Measurements from ENCODE around the gene ZNF670.

Gene ZNF670

DNA sequence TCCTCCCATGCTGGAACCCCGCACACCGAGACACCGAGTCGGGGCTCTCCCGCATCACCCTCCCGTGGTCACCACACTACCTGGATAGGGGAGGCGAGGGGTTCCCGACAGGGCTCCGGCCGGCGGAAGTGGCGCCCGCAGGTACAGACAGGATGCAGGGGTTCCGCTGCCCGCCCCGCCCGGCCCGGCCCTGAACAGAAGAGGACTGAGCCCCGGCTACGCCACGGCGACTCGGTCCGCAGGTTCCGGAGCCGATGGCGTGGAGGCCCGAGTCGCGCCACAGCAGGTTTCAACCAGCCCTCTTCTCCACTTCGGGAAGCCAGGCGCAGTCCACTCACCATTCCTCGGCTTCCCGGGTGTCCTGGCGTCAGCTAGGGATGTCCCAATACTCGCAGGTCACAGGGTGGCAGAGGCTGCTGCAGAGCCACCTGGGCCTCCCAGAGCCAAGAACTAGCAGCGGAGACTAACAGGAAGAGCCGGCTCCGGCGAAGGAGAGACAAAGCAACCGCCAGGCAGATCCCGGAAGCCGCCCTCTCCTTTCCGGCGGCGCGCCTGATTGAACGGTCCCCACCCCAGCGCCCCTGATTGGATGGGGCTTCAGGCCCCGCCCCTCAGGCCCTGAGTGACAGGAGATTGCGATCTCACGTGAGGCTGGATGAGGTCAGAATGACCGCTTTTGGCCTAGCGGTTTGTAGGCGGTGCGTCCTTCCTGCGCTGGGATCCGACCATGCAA lies 25.4 kb upstream of the ZNF670 start, which contains the start of gene ZNF669:
ZNF669 (minus strand) TSS at position 498 of the 733 bp plus-strand sequence; CDS start at position 341, 157 bp downstream.
- DNase-seq = peak; percentile 93 to 95

GRCh38 chr1:247102381-247102780 lies 23.8 kb upstream of the ZNF670 start:
- no peak for DNase-seq

GRCh38 chr1:247100676-247101279 lies 22.2 kb upstream of the ZNF670 start:
- DNase-seq = no peak

- no peak for DNase-seq
These were observed 18.3 kb upstream of the ZNF670 start for GRCh38 chr1:247096958-247097357.

DNA sequence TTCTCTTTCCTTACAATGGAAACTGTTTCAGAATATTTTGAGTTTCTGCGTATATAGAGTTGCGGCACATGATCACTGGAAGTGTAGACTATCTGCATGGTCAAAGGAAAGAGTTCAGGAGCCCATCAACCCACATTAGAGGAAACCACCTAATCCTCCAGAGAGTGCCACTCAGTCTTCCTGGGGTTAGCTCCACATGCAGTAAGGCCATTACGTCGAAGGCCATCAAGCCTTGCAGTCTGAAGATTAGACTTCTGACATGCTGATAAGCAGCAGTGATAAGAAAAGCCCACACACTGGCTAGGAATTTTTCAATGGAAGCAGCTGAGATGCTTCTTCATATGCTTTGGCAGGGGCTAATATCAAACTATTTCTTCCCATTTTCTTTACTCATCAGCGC lies 17.9 kb upstream of the ZNF670 start:
- no peak for DNase-seq

- DNase-seq = no peak
These were observed 17.5 kb upstream of the ZNF670 start for GRCh38 chr1:247096112-247096511.

DNA sequence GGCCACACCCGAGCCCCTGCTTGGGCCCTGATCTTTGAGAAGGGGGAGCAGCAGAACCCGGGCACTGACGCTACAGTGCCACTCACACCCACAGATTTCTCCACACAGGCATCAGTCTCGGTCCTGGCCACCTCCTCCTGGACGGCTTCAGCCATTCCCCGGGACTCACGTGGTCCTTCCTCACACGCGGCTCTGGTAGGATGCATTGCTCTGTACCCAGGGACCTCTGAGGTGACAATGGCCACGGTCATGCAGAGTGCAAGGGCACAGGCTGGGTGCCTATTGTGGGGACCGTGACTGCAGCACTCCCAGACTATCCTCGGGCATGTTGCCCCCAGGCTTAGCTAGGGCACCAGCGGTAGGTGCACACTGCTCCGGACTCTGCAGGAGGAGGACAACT lies 11.8 kb upstream of the ZNF670 start:
- no peak for DNase-seq

- DNase-seq = no peak
These were observed 11.2 kb upstream of the ZNF670 start for GRCh38 chr1:247089616-247090375.

GRCh38 chr1:247088967-247089366 lies 10.4 kb upstream of the ZNF670 start:
- no peak for DNase-seq

DNA sequence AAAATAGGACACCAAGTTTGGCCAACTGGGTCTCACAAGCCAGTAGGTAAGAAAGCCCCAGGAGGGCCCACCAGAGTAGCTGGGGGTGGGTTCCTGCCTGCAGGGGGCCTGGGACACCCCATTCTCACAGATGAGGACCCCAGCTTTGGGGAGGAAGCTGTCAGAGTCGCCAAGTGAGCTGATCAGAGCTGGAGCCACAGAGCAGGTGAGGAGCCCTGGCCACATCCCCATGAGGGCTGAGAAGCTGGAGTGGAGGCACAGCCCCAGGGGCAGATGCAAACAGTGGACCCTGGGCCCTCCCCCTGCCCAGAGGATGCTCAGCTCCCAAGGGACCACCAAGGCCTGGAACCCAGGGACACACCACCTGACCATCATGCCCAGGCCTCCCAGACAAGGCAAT lies 8.6 kb upstream of the ZNF670 start:
- no peak for DNase-seq

DNA sequence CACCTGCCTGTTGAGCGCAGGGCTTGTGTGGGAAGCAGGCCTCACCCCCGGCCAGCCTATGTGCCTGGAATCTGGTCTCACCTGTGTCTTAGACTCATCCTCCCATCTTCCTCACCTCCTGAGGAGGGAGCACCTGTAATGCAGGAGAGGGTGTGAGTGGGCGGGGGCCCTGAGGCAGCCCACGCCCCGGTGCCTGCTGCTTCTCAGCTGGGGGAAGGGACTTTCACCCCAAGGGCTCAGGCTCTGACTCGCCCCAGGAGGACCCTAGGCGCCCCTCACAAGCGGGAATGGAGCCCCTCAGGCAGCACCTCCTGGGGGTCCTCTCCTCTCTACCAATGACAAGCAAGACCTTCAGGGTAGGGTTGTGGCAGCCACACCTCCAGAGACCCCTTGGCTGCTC lies 6.7 kb upstream of the ZNF670 start:
- DNase-seq = no peak

- no peak for DNase-seq
These were observed 6.2 kb upstream of the ZNF670 start for GRCh38 chr1:247084771-247085170.

DNA sequence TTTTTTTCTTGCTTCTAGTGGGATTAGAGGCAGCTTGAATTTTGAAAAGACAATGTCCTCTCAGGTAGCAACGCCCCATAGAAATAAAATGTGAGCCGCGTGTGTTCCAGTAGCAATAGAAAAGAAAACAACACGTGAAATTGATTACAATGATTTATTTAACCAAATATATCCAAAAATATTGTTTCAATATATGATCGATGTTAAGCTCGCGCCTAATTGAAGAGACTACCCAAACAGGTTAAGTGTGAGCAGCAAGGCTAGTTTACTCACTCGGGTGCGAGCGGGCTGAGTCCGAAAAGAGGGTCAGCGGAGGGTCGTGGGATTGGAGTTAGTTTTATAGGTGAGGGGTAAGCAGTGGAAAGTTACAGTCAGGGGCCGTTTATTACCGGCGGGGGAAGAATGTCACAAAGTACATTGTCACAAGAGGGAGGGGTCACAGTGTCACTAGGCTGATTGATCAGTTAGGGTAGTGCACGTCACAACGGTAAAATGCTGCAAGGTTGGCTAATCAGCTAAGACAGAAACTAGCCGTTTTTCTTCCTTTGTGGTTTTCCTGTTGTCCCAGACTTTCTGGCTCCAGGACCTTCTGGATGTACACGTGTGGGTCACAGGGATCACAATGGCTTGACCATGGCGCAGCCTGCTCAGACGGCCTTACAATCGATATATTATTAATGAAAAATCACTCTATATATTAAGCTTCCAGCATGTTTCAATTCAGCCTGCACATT lies 697 bp upstream of the ZNF670 start:
- peak in 1 of 2 experiments; percentile 9 for DNase-seq

DNA sequence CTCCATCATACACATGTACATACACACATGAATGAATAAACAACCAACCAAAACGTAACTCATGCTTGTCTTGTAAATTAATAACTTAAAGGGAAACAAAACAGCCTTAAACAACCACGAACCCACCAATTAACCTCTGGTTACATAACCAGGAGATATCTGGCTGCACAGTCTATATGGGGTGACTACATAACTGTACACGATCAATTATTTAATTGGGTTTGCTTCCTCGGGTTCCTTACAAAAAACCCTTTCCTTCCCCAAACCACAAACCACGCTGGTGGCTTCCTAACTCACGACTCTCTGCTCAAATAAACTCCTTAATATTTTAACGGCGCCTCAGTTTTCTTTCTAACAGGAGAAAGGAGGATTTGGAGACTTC lies 744 bp downstream of the ZNF670 start:
- no peak for DNase-seq

GRCh38 chr1:247077213-247077612 lies 1.4 kb downstream of the ZNF670 start:
- no peak for DNase-seq

DNA sequence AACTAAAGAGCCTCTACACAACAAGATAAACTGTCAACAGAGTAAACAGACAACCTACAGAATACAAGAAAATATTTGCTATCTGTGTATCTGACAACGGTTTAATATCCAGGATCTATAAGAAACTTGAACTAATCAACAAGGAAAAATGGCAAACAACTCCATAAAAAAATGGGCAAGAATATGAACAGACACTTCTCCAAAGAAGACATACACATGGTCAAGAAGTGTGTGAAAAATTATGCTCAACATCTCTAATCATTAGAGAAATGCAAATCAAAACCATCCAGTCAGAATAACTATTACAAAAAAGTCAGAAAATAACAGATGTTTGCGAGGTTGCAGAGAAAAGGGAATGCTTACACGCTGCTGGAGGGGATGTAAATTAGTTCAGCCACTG lies 8.0 kb downstream of the ZNF670 start:
- DNase-seq = no peak

DNA sequence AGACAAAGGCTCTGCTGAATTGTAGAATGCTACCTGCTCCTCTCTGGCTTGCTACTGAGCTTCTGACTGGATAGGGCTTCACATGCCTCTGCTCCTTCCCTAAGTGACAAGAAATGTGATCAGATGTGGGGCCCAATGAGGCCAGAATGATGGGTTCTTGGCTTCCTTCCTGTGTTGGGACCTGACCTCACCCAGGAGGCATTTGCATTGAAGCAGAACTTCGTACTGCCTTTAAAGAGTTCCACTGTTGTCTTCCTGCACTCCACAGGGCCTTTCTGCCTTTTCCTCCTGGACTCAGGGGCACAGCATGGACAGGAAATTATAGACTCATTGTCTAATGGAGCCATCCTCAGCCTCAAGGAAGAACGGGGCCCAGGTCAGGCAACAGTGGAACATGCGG lies 14.3 kb downstream of the ZNF670 start:
- no peak for DNase-seq

GRCh38 chr1:247060771-247061170 lies 17.8 kb downstream of the ZNF670 start:
- DNase-seq = no peak

DNA sequence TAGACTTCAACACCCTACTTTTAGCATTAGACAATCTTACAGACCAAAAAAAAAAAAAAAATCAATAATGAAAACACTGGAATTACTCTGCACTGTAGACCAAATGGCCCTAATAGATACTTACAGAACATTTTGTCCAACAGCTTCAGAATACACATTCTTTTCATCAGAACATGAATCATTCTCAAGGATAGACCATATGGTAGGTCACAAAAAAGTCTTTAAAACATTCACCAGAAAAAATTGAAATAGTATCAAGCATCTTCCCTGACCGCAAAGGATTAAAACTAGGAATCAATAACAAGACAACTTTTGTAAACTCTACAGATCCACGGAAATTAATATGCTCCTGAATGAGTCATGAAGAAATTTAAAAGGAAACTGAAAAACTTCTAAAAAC lies 22.5 kb downstream of the ZNF670 start:
- DNase-seq = no peak

- DNase-seq = no peak
These were observed 23.6 kb downstream of the ZNF670 start for GRCh38 chr1:247054992-247055415.

GRCh38 chr1:247047702-247048101 lies 30.9 kb downstream of the ZNF670 start:
- no peak for DNase-seq

DNA sequence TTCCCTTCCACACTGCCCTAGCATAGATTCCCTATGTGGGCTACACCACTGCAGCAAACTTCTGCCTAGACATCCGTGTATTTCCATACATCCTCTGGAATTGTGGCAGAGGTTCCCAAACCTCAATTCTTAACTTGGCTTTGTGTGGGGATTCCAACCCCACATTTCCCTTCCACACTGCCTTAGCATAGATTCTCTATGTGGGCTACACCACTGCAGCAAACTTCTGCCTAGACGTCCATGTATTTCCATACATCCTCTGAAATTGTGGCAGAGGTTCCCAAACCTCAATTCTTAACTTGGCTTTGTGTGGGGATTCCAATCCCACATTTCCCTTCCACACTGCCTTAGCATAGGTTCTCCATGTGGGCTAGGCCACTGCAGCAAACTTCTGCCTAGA lies 31.4 kb downstream of the ZNF670 start:
- no peak for DNase-seq

DNA sequence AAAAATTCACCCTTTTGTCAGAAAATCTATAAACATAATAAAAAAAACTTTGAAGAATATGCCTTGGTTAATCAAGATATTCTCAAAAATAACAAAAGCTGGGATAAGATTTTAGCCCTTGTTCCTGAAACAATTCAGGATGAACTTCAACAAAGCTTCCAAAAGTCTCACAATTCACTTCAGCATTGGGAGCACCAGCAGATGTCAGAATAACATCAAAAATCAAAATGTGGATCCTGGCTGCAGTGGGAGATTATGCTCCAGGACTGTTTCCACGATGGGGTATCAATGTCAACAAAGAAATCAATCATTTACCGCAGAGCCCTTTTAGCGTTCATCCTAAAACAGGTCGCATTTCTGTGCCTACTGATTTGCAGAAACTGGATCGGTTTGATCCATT lies 35.2 kb downstream of the ZNF670 start:
- DNase-seq = no peak
